SKM-1 treated with dmso at 0.1 percent for 144 hours (cell line): ENCODE results near the gene KIF1B.

Source experiments
- DNase-seq: peaks from one replicate; lab custom pipeline; 2025; ENCODE audit not compliant: unreplicated experiment; lab: John Stamatoyannopoulos, UW

Gene KIF1B

GRCh38 chr1:10328180-10328963, 118.0 kb downstream of the KIF1B start:
- peak; percentile 70 for DNase-seq

GRCh38 chr1:10337436-10337835, 127.1 kb downstream of the KIF1B start:
- no peak for DNase-seq

GRCh38 chr1:10338047-10338446, 127.7 kb downstream of the KIF1B start:
- DNase-seq = peak; percentile 11

- DNase-seq = no peak
Measured at GRCh38 chr1:10338611-10339010, 128.2 kb downstream of the KIF1B start.

GRCh38 chr1:10339036-10339567, 128.7 kb downstream of the KIF1B start:
- no peak for DNase-seq

GRCh38 chr1:10339815-10340214, 129.4 kb downstream of the KIF1B start:
- no peak for DNase-seq

GRCh38 chr1:10340930-10341590, 130.7 kb downstream of the KIF1B start:
- DNase-seq = no peak

GRCh38 chr1:10347109-10347508, 136.7 kb downstream of the KIF1B start:
- DNase-seq = no peak

GRCh38 chr1:10353282-10353681, 142.9 kb downstream of the KIF1B start:
- no peak for DNase-seq

GRCh38 chr1:10353693-10354092, 143.3 kb downstream of the KIF1B start:
- DNase-seq = no peak

GRCh38 chr1:10360045-10360444, 149.7 kb downstream of the KIF1B start:
- DNase-seq = no peak

GRCh38 chr1:10361515-10361914, 151.1 kb downstream of the KIF1B start:
- DNase-seq = no peak

- no peak for DNase-seq
Measured at GRCh38 chr1:10368194-10368593, 157.8 kb downstream of the KIF1B start.

GRCh38 chr1:10374442-10374860, 164.1 kb downstream of the KIF1B start:
- peak; percentile 12 for DNase-seq

GRCh38 chr1:10377365-10378029, 167.1 kb downstream of the KIF1B start:
- DNase-seq = peak; percentile 76

- peak; percentile 91 for DNase-seq
Measured at GRCh38 chr1:10378081-10378841, 167.9 kb downstream of the KIF1B start.

- no peak for DNase-seq
Measured at GRCh38 chr1:10379101-10379620, 168.8 kb downstream of the KIF1B start.

- no peak for DNase-seq
Measured at GRCh38 chr1:10379676-10380075, 169.3 kb downstream of the KIF1B start.

- DNase-seq = no peak
Measured at GRCh38 chr1:10380594-10381275, 170.4 kb downstream of the KIF1B start.

GRCh38 chr1:10383630-10384029, 173.3 kb downstream of the KIF1B start:
- DNase-seq = no peak
